Measurements from ENCODE around the gene TBC1D9.
"Not testable (repeated sequence)": the region's sequence is repeated elsewhere in the genome, so short reads cannot be mapped to it uniquely, and the experiment has no call there.

The TBC1D9 gene

DNA sequence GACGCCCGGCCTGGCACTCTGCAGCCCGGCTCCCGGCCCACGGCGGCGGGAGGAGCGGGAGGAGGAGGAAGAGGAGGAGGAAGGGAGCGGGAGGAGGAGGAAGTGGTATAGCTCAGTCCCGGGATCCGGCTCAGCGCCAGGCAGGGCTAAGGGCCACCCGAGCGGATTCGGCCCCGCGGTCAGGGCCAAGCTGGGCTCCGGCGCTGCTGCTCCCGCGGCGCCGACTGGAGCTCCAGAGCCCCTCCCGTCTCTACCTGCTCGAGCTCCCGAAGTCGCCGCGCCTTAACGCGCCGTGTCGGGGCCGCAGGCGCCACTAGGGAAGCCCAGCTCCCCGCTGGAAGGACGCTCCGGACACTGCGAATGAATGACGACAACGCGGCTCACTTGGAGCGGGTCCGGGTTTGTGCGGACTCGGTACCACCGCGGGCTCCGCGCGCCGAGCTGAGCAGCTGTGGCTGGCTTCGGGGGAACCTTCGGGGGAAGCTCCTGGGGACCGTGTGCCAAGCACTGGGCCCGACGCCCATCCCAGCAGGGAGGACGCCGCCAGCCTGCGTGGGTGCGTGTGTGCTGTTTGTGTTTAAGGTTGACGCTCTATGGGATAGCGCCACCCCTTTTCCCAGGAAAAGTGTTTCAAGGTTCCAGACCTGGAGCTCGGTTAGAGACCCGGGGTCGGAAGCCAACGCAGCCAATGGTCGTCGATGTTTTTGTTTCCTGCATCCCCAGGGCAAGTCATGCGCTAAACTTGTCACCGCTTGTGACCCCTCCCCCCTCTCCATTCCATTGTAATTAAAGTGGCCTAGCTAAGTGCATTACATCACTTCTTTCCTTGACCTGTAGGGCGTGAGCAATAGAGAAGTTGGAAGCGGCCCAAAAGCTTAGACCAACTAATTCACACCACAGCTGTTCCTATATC, at the start of gene TBC1D9:
TSS of gene TBC1D9 (minus strand) at position 67 of the 913 bp plus-strand sequence. CDS start 340 bp downstream, outside the sequence.
- peak within 1 kb of the TSS; percentile 85 for H3K4me3 ChIP-seq (ENCODE audit: low read depth, low read length)
- peak; percentile 38 for DNase-seq (ENCODE audit: low read depth)

- no peak overlapping the region for H3K4me3 ChIP-seq (ENCODE audit: low read depth, low read length)
- no peak for DNase-seq (ENCODE audit: low read depth)
Measured at GRCh38 chr4:140805293-140805692, 49.1 kb upstream of the TBC1D9 start.

- no peak overlapping the region for H3K4me3 ChIP-seq (ENCODE audit: low read depth, low read length)
- DNase-seq (ENCODE audit: low read depth), result no peak
Measured at GRCh38 chr4:140802591-140802990, 46.4 kb upstream of the TBC1D9 start.

DNA sequence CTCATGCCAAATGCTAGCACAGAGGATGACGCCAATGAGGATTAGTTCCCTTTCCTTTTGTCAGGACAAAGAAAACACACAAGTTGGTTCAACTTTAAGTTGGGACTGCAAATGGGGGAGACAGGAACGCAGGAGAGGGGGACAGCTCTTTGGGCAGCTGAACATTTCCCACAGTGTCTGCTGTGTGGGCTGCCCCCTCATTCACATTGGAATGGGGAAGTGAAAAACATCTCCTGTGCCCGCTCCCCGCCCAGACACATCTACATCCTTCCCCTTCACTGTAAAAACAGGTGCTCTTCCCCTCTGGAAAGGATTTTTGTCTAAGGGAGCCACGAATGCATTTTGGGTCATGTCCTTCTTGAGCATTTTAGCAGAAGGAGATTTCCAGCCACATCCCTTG, 44.5 kb upstream of the TBC1D9 start:
- H3K4me3 ChIP-seq (ENCODE audit: low read depth, low read length), result no peak overlapping the region
- DNase-seq (ENCODE audit: low read depth), result no peak

- H3K4me3 ChIP-seq (ENCODE audit: low read depth, low read length), result no peak overlapping the region
- DNase-seq (ENCODE audit: low read depth), result no peak
Measured at GRCh38 chr4:140799686-140800225, 43.6 kb upstream of the TBC1D9 start.

GRCh38 chr4:140793291-140793690, 37.1 kb upstream of the TBC1D9 start:
- no peak overlapping the region for H3K4me3 ChIP-seq (ENCODE audit: low read depth, low read length)
- no peak for DNase-seq (ENCODE audit: low read depth)

DNA sequence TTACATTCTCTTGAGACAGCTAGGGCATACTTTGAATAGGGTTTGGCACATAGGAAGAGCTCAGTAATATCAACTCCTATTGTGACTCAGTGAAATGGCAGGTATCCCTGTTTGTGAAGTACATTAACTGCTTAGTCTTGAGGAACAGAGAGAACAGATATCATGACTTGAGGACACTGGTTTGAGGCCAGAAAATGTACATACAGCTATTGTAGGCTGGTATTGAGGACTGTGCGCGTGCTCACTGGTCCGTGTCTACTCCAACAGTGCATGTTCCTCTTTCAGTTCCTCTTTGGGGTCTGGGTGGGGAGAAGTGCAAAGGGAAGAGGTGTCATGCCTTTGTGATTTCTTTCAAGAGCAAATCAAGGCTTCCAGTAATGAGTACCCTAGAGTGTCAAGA, 34.6 kb upstream of the TBC1D9 start:
- DNase-seq (ENCODE audit: low read depth), result peak; percentile 24
- H3K4me3 ChIP-seq (ENCODE audit: low read depth, low read length), result no peak overlapping the region

DNA sequence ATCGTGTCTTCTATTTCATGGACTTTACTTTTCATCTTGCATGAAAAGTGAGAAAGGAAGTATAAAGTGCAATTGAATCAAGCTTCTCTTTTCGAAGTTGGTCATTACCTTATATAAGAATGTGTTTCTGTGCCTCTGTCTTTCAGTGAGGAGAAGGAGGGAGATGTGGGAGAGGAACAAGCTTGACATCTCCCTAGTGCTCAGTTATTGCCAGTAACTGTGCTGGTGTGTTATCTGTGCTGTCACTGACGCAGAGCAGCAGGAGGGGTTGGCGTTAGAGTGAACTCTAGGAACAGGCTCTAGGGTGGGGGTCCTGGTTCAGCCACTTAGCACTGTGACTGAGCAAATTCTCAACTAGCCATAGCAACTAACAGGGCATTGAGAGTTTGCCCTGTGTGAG, 34.0 kb upstream of the TBC1D9 start:
- H3K4me3 ChIP-seq (ENCODE audit: low read depth, low read length), result no peak overlapping the region

GRCh38 chr4:140789759-140790158, 33.6 kb upstream of the TBC1D9 start:
- H3K4me3 ChIP-seq (ENCODE audit: low read depth, low read length), result no peak overlapping the region
- DNase-seq (ENCODE audit: low read depth), result peak; percentile 49

More for the DNA sequence above, 34.0 kb upstream of the TBC1D9 start:
- peak; percentile 1 for DNase-seq (ENCODE audit: low read depth)

DNA sequence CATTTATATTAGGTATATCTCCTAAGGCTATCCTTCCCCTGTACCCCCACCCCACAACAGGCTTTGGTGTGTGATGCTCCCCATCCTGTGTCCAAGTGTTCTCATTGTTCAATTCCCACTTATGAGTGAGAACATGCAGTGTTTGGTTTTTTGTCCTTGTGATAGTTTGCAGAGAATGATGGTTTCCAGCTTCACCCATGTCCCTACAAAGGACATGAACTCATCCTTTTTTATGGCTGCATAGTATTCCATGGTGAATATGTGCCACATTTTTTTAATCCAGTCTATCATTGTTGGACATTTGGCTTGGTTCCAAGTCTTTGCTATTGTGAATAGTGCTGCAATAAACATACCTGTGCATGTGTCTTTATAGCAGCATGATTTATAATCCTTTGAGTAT, 26.6 kb upstream of the TBC1D9 start:
- H3K4me3 ChIP-seq (ENCODE audit: low read depth, low read length); DNase-seq (ENCODE audit: low read depth): not testable (repeated sequence)

DNA sequence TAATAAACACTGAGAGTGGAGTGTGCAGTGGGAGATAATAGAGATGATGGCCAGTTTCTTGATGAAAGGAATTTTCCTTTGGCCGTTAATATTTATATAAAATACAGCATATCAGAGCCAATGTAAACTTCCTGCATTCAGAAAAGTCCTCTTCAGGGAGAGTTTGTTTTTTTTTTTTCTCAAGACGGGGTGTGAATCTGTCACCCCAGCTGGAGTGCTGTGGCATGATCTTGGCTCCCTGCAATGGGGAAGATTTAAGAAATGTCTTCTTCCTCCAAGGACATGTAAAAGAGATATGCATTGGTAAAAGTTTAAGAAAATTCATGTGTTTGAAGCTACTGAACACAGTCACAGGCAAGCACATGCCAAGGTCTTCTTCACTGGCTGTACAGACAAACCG, 25.4 kb upstream of the TBC1D9 start:
- H3K4me3 ChIP-seq (ENCODE audit: low read depth, low read length), result no peak overlapping the region

GRCh38 chr4:140777894-140778293, 21.7 kb upstream of the TBC1D9 start:
- no peak for DNase-seq (ENCODE audit: low read depth)

More for the DNA sequence above, 25.4 kb upstream of the TBC1D9 start:
- no peak for DNase-seq (ENCODE audit: low read depth)

DNA sequence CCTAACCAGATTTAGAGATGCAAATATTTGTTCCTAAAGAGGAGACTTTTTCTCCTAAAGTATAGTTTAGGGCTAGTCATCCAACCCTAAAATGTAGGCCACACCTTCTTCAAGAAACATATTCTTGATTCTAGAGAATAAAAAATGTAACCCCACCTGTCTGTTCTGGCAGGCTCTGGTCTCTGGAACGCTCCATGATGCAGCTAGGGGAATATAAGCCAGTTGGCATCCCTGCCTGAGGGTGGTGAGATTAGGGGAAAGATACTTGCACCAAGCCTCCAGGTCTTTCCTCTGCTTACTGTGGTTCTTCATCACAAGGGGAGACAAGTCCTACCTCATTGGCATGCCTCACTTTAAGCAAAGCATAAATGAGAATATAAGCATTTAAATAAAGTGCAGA, 21.2 kb upstream of the TBC1D9 start:
- DNase-seq (ENCODE audit: low read depth), result no peak
- H3K4me3 ChIP-seq (ENCODE audit: low read depth, low read length), result no peak overlapping the region

More at GRCh38 chr4:140777894-140778293, 21.7 kb upstream of the TBC1D9 start:
- H3K4me3 ChIP-seq (ENCODE audit: low read depth, low read length), result no peak overlapping the region

DNA sequence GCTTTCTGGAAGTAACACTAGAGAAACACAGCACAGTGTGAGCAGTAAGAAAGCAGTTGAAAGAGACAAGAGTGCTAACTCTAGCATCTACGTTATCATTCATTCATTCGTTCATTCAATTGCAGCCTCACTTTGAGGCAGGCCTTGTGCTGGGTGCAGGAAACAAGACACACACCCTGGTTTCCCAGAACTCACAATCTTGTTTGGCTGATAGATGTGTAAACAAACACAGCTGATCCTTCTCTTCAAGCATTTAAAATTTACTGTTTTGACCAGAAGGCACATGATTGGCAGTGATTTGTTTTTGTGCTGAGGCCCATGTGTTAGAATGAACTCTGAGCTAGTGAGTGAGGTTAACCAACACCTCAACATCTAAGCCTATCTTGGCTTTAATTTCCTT, 20.4 kb upstream of the TBC1D9 start:
- DNase-seq (ENCODE audit: low read depth), result no peak
- no peak overlapping the region for H3K4me3 ChIP-seq (ENCODE audit: low read depth, low read length)

- H3K4me3 ChIP-seq (ENCODE audit: low read depth, low read length), result no peak overlapping the region
- no peak for DNase-seq (ENCODE audit: low read depth)
Measured at GRCh38 chr4:140774956-140775355, 18.8 kb upstream of the TBC1D9 start.

DNA sequence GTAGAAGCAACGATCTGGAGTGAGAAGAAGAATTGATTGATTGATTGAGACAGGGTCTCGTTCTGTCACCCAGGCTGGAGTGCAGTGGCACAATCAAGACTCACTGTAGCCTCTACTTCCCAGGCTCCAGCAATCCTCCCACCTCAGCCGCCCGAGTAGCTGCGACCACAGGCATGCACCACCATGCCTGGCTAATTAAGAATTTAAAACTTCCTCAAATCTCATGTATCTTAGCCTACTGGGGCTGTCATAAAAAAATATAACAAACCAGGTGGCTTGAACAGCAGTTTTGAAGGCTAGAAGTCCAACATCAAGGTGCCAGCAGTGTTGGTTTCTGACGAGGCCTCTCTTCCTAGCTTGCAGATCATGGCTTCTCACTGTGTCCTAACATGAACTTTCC, 18.3 kb upstream of the TBC1D9 start:
- no peak overlapping the region for H3K4me3 ChIP-seq (ENCODE audit: low read depth, low read length)
- no peak for DNase-seq (ENCODE audit: low read depth)

- no peak for DNase-seq (ENCODE audit: low read depth)
- no peak overlapping the region for H3K4me3 ChIP-seq (ENCODE audit: low read depth, low read length)
Measured at GRCh38 chr4:140769209-140769608, 13.0 kb upstream of the TBC1D9 start.

DNA sequence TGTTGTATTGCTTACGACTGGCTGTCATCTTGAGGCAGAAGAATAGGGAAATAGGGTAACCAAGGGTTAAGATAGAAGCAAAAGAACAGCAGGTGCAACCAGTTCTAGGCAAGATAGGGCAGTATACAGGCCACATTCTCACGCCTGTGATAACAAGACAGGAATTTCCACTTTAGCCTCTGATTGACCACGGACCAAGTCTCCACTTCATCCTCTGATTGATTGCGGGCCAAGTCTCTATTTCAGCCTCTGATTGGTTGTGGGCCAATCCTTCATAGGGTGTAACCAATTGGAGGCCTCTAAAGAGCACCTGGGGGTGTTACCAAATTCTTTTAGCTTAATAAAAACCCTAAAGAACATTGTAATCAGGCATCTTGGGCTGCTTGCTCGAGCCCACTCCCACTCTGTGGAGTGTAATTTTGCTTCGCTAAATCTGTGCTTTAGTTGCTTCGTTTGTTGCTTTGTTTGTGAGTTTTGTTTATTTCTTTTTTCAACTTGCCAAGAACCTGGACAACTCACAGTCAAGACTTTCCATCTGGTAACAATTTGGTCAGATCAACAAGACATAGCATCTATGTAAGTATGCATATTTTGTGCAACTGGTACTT, 8.7 kb upstream of the TBC1D9 start:
- DNase-seq (ENCODE audit: low read depth), result no peak
- H3K4me3 ChIP-seq (ENCODE audit: low read depth, low read length), result no peak overlapping the region

GRCh38 chr4:140762202-140762601, 6.0 kb upstream of the TBC1D9 start:
- no peak for DNase-seq (ENCODE audit: low read depth)
- no peak overlapping the region for H3K4me3 ChIP-seq (ENCODE audit: low read depth, low read length)

GRCh38 chr4:140757232-140757630, 1.0 kb upstream of the TBC1D9 start:
- DNase-seq (ENCODE audit: low read depth), result no peak
- peak overlapping the region; percentile 85 for H3K4me3 ChIP-seq (ENCODE audit: low read depth, low read length)

Data from skeletal muscle cell (primary cell).